ENCODE data around the gene FAM131B.

DNA sequence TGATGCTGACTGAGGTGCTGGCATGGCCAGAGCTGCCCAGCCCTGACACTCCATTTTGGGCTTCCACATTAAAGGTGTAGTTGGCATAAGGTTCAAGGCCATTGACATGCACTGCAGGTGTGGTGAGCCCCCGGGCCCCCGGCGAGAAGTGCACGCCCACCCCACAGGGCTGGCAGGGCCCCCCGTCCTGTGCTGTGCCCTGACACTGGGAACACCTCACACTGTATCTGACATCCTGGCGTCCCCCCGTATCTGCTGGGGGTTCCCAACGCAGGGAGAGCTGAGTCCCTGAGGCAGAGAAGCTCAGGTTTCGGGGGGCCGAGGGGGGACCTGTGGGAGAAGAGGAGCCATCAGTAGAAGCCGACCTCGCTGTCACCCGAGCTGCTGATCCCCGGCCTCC is 36.1 kb upstream of the FAM131B start:
- TF ChIP-seq TAF7 (optimal IDR thresholded peaks at IDR 0.05; ENCODE audit: borderline replicate concordance, low read depth, low read length) (no peak), JUN (IDR thresholded peaks at IDR 0.05; ENCODE audit: low read depth, low read length) (no peak), POLR2A (IDR thresholded peaks at IDR 0.05; ENCODE audit: control extremely low read depth in 1 of 2, low read depth in 2 of 2, low read length in 2 of 2) (no peak), TCF12 (IDR thresholded peaks at IDR 0.05; ENCODE audit: low read depth, low read length) (no peak), EP300 (IDR thresholded peaks at IDR 0.05; ENCODE audit: borderline replicate concordance in 1 of 2, low read depth in 2 of 2, low read length in 2 of 2) (no peak), JUND (IDR thresholded peaks at IDR 0.05; ENCODE audit: low read length) (no peak), RFX5 (IDR thresholded peaks at IDR 0.05; ENCODE audit: borderline replicate concordance, low read depth, low read length) (no peak), CHD2 (IDR thresholded peaks at IDR 0.05; ENCODE audit: low read length) (no peak), BCL11A (IDR thresholded peaks at IDR 0.05; ENCODE audit: low read depth in 2 of 2, low read length in 2 of 2) (no peak), EZH2 (IDR thresholded peaks at IDR 0.05; ENCODE audit: low read depth, low read length, severe bottlenecking) (no peak), KDM1A (IDR thresholded peaks at IDR 0.05; ENCODE audit: borderline replicate concordance, low read length) (no peak)
- TF ChIP-seq, protein P1, sequence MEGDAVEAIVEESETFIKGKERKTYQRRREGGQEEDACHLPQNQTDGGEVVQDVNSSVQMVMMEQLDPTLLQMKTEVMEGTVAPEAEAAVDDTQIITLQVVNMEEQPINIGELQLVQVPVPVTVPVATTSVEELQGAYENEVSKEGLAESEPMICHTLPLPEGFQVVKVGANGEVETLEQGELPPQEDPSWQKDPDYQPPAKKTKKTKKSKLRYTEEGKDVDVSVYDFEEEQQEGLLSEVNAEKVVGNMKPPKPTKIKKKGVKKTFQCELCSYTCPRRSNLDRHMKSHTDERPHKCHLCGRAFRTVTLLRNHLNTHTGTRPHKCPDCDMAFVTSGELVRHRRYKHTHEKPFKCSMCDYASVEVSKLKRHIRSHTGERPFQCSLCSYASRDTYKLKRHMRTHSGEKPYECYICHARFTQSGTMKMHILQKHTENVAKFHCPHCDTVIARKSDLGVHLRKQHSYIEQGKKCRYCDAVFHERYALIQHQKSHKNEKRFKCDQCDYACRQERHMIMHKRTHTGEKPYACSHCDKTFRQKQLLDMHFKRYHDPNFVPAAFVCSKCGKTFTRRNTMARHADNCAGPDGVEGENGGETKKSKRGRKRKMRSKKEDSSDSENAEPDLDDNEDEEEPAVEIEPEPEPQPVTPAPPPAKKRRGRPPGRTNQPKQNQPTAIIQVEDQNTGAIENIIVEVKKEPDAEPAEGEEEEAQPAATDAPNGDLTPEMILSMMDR (IDR thresholded peaks at IDR 0.05; ENCODE audit: control extremely low read depth in 1 of 3, insufficient read depth in 1 of 3, low read depth in 1 of 3, low read length in 3 of 3) = no peak
